Endothelial cell of umbilical vein (primary cell): ENCODE measurements around the gene MACROH2A1. TPM values are rescaled to one million over a fixed set of nuclear protein-coding genes. Genes with fewer than 3 reads are reported as not detected.

Experiments used
- BruUV-seq: library from RNA; stranded (reverse); fragments of 400-500 nt; replicated peaks from 2 replicates; lab custom pipeline; 2021; lab: Mats Ljungman, UMichigan
- CTCF ChIA-PET: fragments of 300-600, 350-600 bp; sonication (Branson Sonifier 250); formaldehyde crosslinking; loops from one replicate; lab custom pipeline; 2021; ENCODE audit warnings: antibody characterized with exemption, inconsistent platforms; lab: Charles Lee
- POLR2A ChIA-PET: fragments of 300-600, 350-600 bp; sonication (Branson Sonifier 250); formaldehyde crosslinking; loops from one replicate; lab custom pipeline; 2021; ENCODE audit warnings: antibody characterized with exemption, inconsistent platforms; lab: Charles Lee
- DNase-seq: peaks from one replicate; pipeline ENCODE4 v3.0.0-alpha.2; 2011; ENCODE audit warnings: low read depth, low spot score
- FAIRE-seq: peaks from 2 replicates; lab custom pipeline; 2011; peaks lifted over from hg19 to GRCh38; lab: Jason Lieb, UNC
- H2AFZ ChIP-seq: 2 replicates; pipeline ENCODE4 v1.6.0; 2012; ENCODE audit warnings: low read depth, low read length, control low read depth, inconsistent platforms
- H3K27ac ChIP-seq: 2 replicates; pipeline ENCODE4 v1.5.1; 2011; ENCODE audit warnings: low read depth, mild to moderate bottlenecking, control low read depth, low read length, moderate library complexity; ENCODE audit not compliant: insufficient read depth
- H3K27me3 ChIP-seq, 2 experiments: 2 replicates each; pipeline versions ENCODE4 v1.6.0 to v1.6.1; 2011; ENCODE audit warnings: low read length in 2 of 2, mixed read lengths in 1 of 2; ENCODE audit not compliant: control insufficient read depth in 2 of 2, insufficient read depth in 2 of 2
- H3K36me3 ChIP-seq, 2 experiments: 2 replicates in 1 of 2; 3 replicates in 1 of 2; pipeline ENCODE4 v1.5.1; 2011; ENCODE audit warnings: low read length in 2 of 2, mild to moderate bottlenecking in 1 of 2, moderate library complexity in 1 of 2; ENCODE audit not compliant: control insufficient read depth in 2 of 2, insufficient read depth in 2 of 2; ENCODE audit errors: extremely low read depth in 1 of 2
- H3K4me1 ChIP-seq: 3 replicates; pipeline ENCODE4 v1.5.1; 2011; ENCODE audit warnings: mild to moderate bottlenecking, low read length; ENCODE audit not compliant: control insufficient read depth, insufficient read depth; ENCODE audit errors: extremely low read depth
- H3K4me2 ChIP-seq: 2 replicates; pipeline ENCODE4 v1.6.1; 2011; ENCODE audit warnings: low read length, control low read depth, mixed read lengths; ENCODE audit not compliant: insufficient read depth
- H3K4me3 ChIP-seq, 3 experiments: fragments of 200-600 bp in 1 of 3; sonication (generic), shearing (Covaris generic) in 1 of 3; replicated peaks in 1 of 3; 2 replicates each; pipeline ENCODE4 v1.5.1; 2011 to 2016; ENCODE audit warnings: control low read depth in 3 of 3, low read length in 3 of 3, mild to moderate bottlenecking in 2 of 3, inconsistent platforms in 1 of 3, low read depth in 1 of 3, moderate library complexity in 1 of 3; ENCODE audit not compliant: insufficient read depth in 1 of 3
- H3K79me2 ChIP-seq: 2 replicates; pipeline ENCODE4 v1.6.0; 2012; ENCODE audit warnings: low read length, inconsistent platforms; ENCODE audit not compliant: control insufficient read depth, insufficient read depth
- H3K9ac ChIP-seq: replicated peaks from 2 replicates; pipeline ENCODE3; 2011; ENCODE audit warnings: low read length, control low read depth; ENCODE audit not compliant: insufficient read depth; ENCODE audit errors: extremely low read depth
- H3K9me1 ChIP-seq: replicated peaks from 3 replicates; pipeline ENCODE4 v1.6.0; 2011; ENCODE audit warnings: mild to moderate bottlenecking, low read length; ENCODE audit not compliant: control insufficient read depth, insufficient read depth; ENCODE audit errors: extremely low read depth
- H3K9me3 ChIP-seq: replicated peaks from 2 replicates; pipeline ENCODE4 v1.5.1; 2012; ENCODE audit warnings: low read length, inconsistent platforms; ENCODE audit not compliant: control insufficient read depth, insufficient read depth
- H4K20me1 ChIP-seq: replicated peaks from 2 replicates; pipeline ENCODE3; 2011; ENCODE audit warnings: mild to moderate bottlenecking, low read length; ENCODE audit not compliant: control insufficient read depth, insufficient read depth; ENCODE audit errors: extremely low read depth
- CTCF ChIP-seq, 2 donors: IDR thresholded peaks; 1 replicate in 1 of 2; 2 replicates in 1 of 2; pipeline ENCODE4 v1.5.1; 2011; ENCODE audit warnings: low read length in 2 of 2, mild to moderate bottlenecking in 2 of 2, moderate library complexity in 2 of 2, control low read depth in 1 of 2, inconsistent platforms in 1 of 2, low read depth in 1 of 2; ENCODE audit not compliant: insufficient read depth in 1 of 2; ENCODE audit errors: extremely low read depth in 1 of 2
- EZH2 ChIP-seq: IDR thresholded peaks from 2 replicates; pipeline ENCODE4 v1.6.1; 2012; ENCODE audit warnings: borderline replicate concordance, low read depth, mild to moderate bottlenecking, moderate library complexity, low read length, inconsistent platforms; ENCODE audit not compliant: severe bottlenecking
- FOS ChIP-seq: IDR thresholded peaks from 2 replicates; pipeline ENCODE4 v1.6.1; 2011; ENCODE audit warnings: mild to moderate bottlenecking, low read length, moderate library complexity, borderline replicate concordance; ENCODE audit not compliant: insufficient read depth
- GATA2 ChIP-seq: IDR thresholded peaks from 2 replicates; pipeline ENCODE4 v1.7.0; 2011; ENCODE audit warnings: low read depth, mild to moderate bottlenecking, moderate library complexity, mixed read lengths, low read length; ENCODE audit not compliant: insufficient read length, insufficient read depth
- JUN ChIP-seq: IDR thresholded peaks from 2 replicates; pipeline ENCODE4 v1.6.1; 2011; ENCODE audit warnings: borderline replicate concordance, low read depth; ENCODE audit not compliant: insufficient read length, insufficient read depth
- MAX ChIP-seq: IDR thresholded peaks from 2 replicates; pipeline ENCODE4 v1.6.1; 2011; ENCODE audit not compliant: insufficient read depth, insufficient read length
- MYC ChIP-seq: IDR thresholded peaks from one replicate; pipeline ENCODE4 v1.6.1; 2011; ENCODE audit warnings: mild to moderate bottlenecking, low read depth, low read length
- POLR2A ChIP-seq: IDR thresholded peaks from 2 replicates; pipeline ENCODE4 v1.6.1; 2012; ENCODE audit warnings: low read depth, mild to moderate bottlenecking, control low read depth, low read length
- POLR2AphosphoS5 ChIP-seq: IDR thresholded peaks from 2 replicates; pipeline ENCODE4 v1.6.1; 2012; ENCODE audit warnings: low read depth, mild to moderate bottlenecking, control low read depth, low read length, moderate library complexity; ENCODE audit not compliant: insufficient read depth
- dilution Hi-C: fragments of 300-500 bp; cut with MboI; formaldehyde crosslinking; loops from one replicate; pipeline ENCODE4 v1.15.0; 2019; ENCODE audit warnings: low sequenced_read_pairs; ENCODE audit not compliant: extremely low pct_ligation_motif_present
- intact Hi-C: fragments of 100-400 bp; cut with micrococcal nuclease; formaldehyde crosslinking; loops from one replicate; pipeline ENCODE4 v1.10.0; 2022
- polyA plus RNA-seq, 4 experiments: library from polyadenylated mRNA; depleted of rRNA in 3 of 4; stranded (reverse) in 3 of 4; unstranded in 1 of 4; fragments of >200 nt; gene quantifications; 2 replicates each; pipeline versions ENCODE4 v1.2.1 to v1.2.3, GENCODE V29; 2011 to 2012; ENCODE audit warnings: missing spikeins in 1 of 4
- total RNA-seq: library from RNA; stranded (reverse); gene quantifications from 2 replicates; pipeline ENCODE4 v1.2.3, GENCODE V29; 2021

MACROH2A1 gene
- total and polyA plus RNA-seq, 2 donors (not counting 3 experiments of a cell fraction or from before 2014, with no cell fraction given) = 89.3 to 147 TPM

GRCh38 chr5:135322271-135322670 lies 76.8 kb downstream of the MACROH2A1 start:
- DNase-seq (no peak), FAIRE-seq (no peak)
- Histone ChIP-seq H2AFZ (no peak overlapping the region), H3K4me1 (no peaks in the 10 kb centered on the region), H3K27ac (no peak overlapping the region), H3K4me3 (no peak overlapping the region), H3K27me3 (no peaks in the 10 kb centered on the region), H3K9me3 (no peaks in the 10 kb centered on the region), H3K79me2 (no peaks in the 10 kb centered on the region), H3K4me2 (no peak overlapping the region), H3K9me1 (no peaks in the 10 kb centered on the region), H3K9ac (no peak overlapping the region), H3K36me3 (no peaks in the 10 kb centered on the region), H4K20me1 (no peaks in the 10 kb centered on the region)
- intact Hi-C loops = no loop called here
- ChIA-PET POLR2A (no interaction called here), CTCF (interaction anchor here (0.9 to 1.4 kb wide), 2 partner anchors 57 to 102 kb away, joined by 3 read pairs; no protein-coding TSS in a partner anchor)
- dilution Hi-C loops = no loop called here
- BruUV-seq = no TSS peak
- TF ChIP-seq JUN (no peak), GATA2 (no peak), CTCF (IDR thresholded peaks at IDR 0.05; ENCODE audit: extremely low read depth in 1 of 2, insufficient read depth in 1 of 2, low read depth in 1 of 2, low read length in 2 of 2) (no peak), MYC (no peak), POLR2A (no peak), POLR2AphosphoS5 (no peak), FOS (no peak), EZH2 (no peak), MAX (no peak)
